PFSK-1 (cell line): ENCODE data around the gene ELL.
A peak's percentile ranks its signal among the peaks of the same experiment; 100 is the strongest.

Source experiments
- FOXP2 ChIP-seq: optimal IDR thresholded peaks from 2 replicates; pipeline ENCODE3; 2011; ENCODE audit warnings: borderline replicate concordance, control low read depth, inconsistent platforms; ENCODE audit not compliant: insufficient read depth; ENCODE audit errors: extremely low read length, extremely low read depth
- POLR2AphosphoS5 ChIP-seq: IDR thresholded peaks from 2 replicates; pipeline ENCODE4 v1.6.1; 2012; ENCODE audit warnings: low read depth, mild to moderate bottlenecking, control low read depth, low read length, moderate library complexity
- REST ChIP-seq, 2 experiments: IDR thresholded peaks; 2 replicates each; pipeline versions ENCODE4 v1.6.1 to v1.8.0; 2011 to 2012; ENCODE audit warnings: low read depth in 2 of 2, low read length in 2 of 2, control low read depth in 1 of 2, inconsistent platforms in 1 of 2, mild to moderate bottlenecking in 1 of 2, moderate library complexity in 1 of 2; ENCODE audit not compliant: insufficient read depth in 1 of 2
- SIN3A ChIP-seq: IDR thresholded peaks from 2 replicates; pipeline ENCODE4 v1.6.1; 2012; ENCODE audit warnings: mild to moderate bottlenecking, low read length, moderate library complexity, borderline replicate concordance; ENCODE audit not compliant: insufficient read depth
- TAF1 ChIP-seq: IDR thresholded peaks from 2 replicates; pipeline ENCODE4 v1.6.1; 2012; ENCODE audit warnings: low read length, control low read depth, borderline replicate concordance; ENCODE audit not compliant: insufficient read depth

ELL gene

GRCh38 chr19:18467978-18468377 is 53.9 kb downstream of the ELL start:
- TF ChIP-seq FOXP2 (no peak), REST (IDR thresholded peaks at IDR 0.05; ENCODE audit: insufficient read depth in 1 of 2, low read depth in 2 of 2, low read length in 2 of 2) (no peak), TAF1 (no peak), POLR2AphosphoS5 (no peak), SIN3A (no peak)

GRCh38 chr19:18466354-18466753 is 55.5 kb downstream of the ELL start:
- no peak for TF ChIP-seq SIN3A
- no peak for TF ChIP-seq POLR2AphosphoS5

- TF ChIP-seq FOXP2: no peak
Observed at GRCh38 chr19:18465964-18466339, 55.9 kb downstream of the ELL start.

GRCh38 chr19:18465214-18465963 is 56.5 kb downstream of the ELL start:
- TF ChIP-seq POLR2AphosphoS5 (no peak), REST (IDR thresholded peaks at IDR 0.05; ENCODE audit: insufficient read depth in 1 of 2, low read depth in 2 of 2, low read length in 2 of 2) (no peak), TAF1 (no peak), SIN3A (no peak), FOXP2 (no peak)

GRCh38 chr19:18464646-18465045 is 57.2 kb downstream of the ELL start:
- TF ChIP-seq FOXP2 (peak; percentile 25), POLR2AphosphoS5 (no peak)

- TF ChIP-seq FOXP2 (no peak), SIN3A (no peak), TAF1 (no peak)
Observed at GRCh38 chr19:18461471-18461870, 60.4 kb downstream of the ELL start.

GRCh38 chr19:18460900-18461299 is 61.0 kb downstream of the ELL start:
- TF ChIP-seq SIN3A (no peak), FOXP2 (no peak), POLR2AphosphoS5 (no peak), REST (IDR thresholded peaks at IDR 0.05; ENCODE audit: insufficient read depth in 1 of 2, low read depth in 2 of 2, low read length in 2 of 2) (no peak), TAF1 (no peak)
